ENCODE results near the gene SLIT3.

The SLIT3 gene

GRCh38 chr5:169148138-169148740 lies 152.7 kb downstream of the SLIT3 start:
- Histone ChIP-seq H3K4me3 (replicated peaks; ENCODE audit: insufficient read depth, low read length) (no peak overlapping the region), H3K27ac (replicated peaks) (no peak overlapping the region), H3K27me3 (ENCODE audit: insufficient read depth, poor library complexity, severe bottlenecking) (peaks cover 3% of the 10 kb centered on the region)
- TF ChIP-seq GABPA (IDR thresholded peaks at IDR 0.05; ENCODE audit: low read depth) (no peak), CTCF (IDR thresholded peaks at IDR 0.05; ENCODE audit: insufficient read depth, low read length) (no peak), SPI1 (IDR thresholded peaks at IDR 0.05; ENCODE audit: borderline replicate concordance, low read depth) (no peak), POLR2AphosphoS5 (IDR thresholded peaks at IDR 0.05; ENCODE audit: low read depth) (no peak), REST (IDR thresholded peaks at IDR 0.05; ENCODE audit: insufficient replicate concordance, low read depth) (no peak)
- no peak for DNase-seq (ENCODE audit: low read depth in 1 of 2, low spot score in 1 of 2)

GRCh38 chr5:169147534-169147933 lies 153.4 kb downstream of the SLIT3 start:
- H3K27ac ChIP-seq (replicated peaks), result no peak overlapping the region
- TF ChIP-seq REST (IDR thresholded peaks at IDR 0.05; ENCODE audit: insufficient replicate concordance, low read depth) (no peak), POLR2AphosphoS5 (IDR thresholded peaks at IDR 0.05; ENCODE audit: low read depth) (no peak), SPI1 (IDR thresholded peaks at IDR 0.05; ENCODE audit: borderline replicate concordance, low read depth) (no peak), GABPA (IDR thresholded peaks at IDR 0.05; ENCODE audit: low read depth) (no peak), CTCF (IDR thresholded peaks at IDR 0.05; ENCODE audit: insufficient read depth, low read length) (no peak)
- no peak overlapping the region for H3K4me3 ChIP-seq (replicated peaks; ENCODE audit: insufficient read depth, low read length)
- H3K27me3 ChIP-seq (ENCODE audit: insufficient read depth, poor library complexity, severe bottlenecking), result peaks cover 3% of the 10 kb centered on the region
- DNase-seq (ENCODE audit: low read depth in 1 of 2, low spot score in 1 of 2), result no peak

- no peak for DNase-seq (ENCODE audit: low read depth in 1 of 2, low spot score in 1 of 2)
- peaks cover 3% of the 10 kb centered on the region for H3K27me3 ChIP-seq (ENCODE audit: insufficient read depth, poor library complexity, severe bottlenecking)
- no peak overlapping the region for H3K27ac ChIP-seq (replicated peaks)
- TF ChIP-seq REST (IDR thresholded peaks at IDR 0.05; ENCODE audit: insufficient replicate concordance, low read depth) (no peak), GABPA (IDR thresholded peaks at IDR 0.05; ENCODE audit: low read depth) (no peak), POLR2AphosphoS5 (IDR thresholded peaks at IDR 0.05; ENCODE audit: low read depth) (no peak), SPI1 (IDR thresholded peaks at IDR 0.05; ENCODE audit: borderline replicate concordance, low read depth) (no peak), CTCF (IDR thresholded peaks at IDR 0.05; ENCODE audit: insufficient read depth, low read length) (no peak)
- no peak overlapping the region for H3K4me3 ChIP-seq (replicated peaks; ENCODE audit: insufficient read depth, low read length)
Measured at GRCh38 chr5:169146158-169146557, 154.8 kb downstream of the SLIT3 start.
